HG03095 (cell line): ENCODE data around the gene HCFC1.

Source experiments
- ATAC-seq: cut with Tn5 transposase; IDR thresholded peaks from one replicate; pipeline ENCODE4 v1.9.1; 2021; ENCODE audit warnings: moderate library complexity; ENCODE audit not compliant: unreplicated experiment

The HCFC1 gene

GRCh38 chrX:153971450-153972367 lies at the start of gene HCFC1:
Gene HCFC1 (minus strand): TSS chrX:153971818. CDS start chrX:153970840, 978 bp downstream.
- peak; percentile 32 for ATAC-seq

- ATAC-seq, result no peak
These were observed 49.6 kb upstream of the HCFC1 start for GRCh38 chrX:154021131-154021611.

DNA sequence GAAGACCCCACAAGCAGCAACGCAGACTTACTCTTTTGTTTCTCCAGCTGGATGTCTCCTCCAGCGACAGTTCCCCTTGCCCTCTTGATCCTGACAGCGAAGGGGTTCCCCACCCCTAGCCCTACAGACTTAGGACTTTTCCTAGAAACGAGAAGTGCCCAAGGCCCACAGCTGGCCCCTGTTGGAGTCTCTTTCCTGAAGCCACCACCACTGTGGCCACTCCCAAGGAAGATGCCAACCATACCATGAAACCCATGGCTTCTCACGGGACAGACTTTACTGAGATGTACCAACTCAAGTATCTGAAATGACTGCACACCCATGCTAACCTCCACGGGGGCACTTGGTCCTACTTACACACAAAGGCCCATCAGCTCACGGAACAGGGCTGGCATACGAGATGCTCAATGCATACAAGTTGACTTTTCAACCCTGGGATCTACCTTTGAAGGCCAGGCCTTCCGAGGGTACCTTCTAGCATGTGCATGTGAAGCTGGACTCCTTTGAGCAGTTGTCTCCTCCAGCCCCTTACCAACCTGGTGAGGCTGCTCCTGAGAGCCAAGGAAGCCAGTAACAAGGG lies 49.0 kb upstream of the HCFC1 start:
- ATAC-seq, result peak; percentile 6

GRCh38 chrX:154019633-154020528 lies 48.3 kb upstream of the HCFC1 start, which contains the start of gene IRAK1:
Gene IRAK1 (minus strand): TSS chrX:154019902. CDS start chrX:154019812, 90 bp downstream.
- peak; percentile 70 for ATAC-seq

DNA sequence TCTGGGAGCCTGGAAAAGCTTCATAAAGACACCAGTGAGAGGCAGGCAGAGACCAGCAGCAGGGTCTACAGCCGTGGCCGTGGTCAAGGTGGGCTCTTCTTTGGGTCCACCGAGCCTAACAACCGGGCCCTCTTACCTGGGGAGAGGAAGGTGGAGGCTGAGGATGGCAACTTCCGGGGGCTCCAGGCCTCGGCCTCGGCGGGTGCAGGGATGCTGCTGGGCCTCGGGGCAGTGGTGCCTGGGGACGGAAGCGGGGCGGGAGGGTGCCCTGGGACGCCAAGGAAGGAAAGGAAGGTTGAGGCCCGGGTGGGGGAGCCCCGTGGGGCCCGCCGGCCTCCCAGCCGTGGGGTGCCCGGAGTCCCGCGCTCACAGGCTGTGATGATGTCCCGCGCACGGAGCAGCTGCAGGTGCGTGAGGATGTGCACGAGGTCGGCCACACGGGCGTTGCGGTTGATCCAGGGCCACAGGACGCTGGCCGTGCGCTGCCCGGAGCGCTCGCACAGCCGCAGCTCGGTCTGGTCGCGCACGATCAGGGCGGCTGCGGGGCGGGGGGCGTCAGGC lies 47.5 kb upstream of the HCFC1 start:
- ATAC-seq, result peak; percentile 8

GRCh38 chrX:154018518-154019060 lies 47.0 kb upstream of the HCFC1 start:
- ATAC-seq, result no peak

DNA sequence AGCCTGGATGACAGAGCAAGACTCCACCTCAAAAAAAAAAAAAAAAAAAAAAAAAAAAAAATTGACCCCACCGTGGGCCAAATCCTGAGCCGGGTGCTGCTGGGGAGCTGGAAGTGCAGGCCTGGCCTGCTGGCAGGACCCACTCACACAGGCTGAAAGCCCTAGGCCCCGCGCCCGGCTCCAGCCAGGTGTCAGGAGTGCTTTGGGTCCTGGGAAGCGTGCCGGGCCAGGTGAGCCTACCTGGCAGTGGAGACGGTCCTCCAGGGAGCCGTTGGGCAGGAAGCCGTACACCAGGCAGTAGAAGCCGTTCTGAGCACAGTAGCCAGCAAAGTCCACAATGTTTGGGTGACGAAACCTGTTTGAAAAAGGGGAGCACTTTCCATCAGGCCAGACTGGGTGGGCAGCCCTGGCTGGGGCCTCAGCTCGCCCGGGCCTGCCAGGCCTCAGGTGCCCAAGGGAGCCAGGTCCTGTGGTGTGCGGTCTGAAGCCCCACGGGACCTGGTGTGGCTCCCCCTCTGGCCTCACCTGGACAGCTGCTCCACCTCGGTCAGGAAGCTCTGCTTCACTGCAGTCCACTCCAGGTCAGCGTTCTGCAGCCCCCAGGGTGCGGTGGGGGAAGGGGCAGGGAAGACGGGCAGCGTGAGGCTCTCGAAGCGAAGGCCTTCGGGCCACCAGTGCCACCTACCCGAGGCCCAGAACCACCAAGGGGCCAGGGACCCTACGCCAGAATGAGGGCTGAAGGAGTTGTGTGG lies 46.3 kb upstream of the HCFC1 start:
- no peak for ATAC-seq

GRCh38 chrX:154016366-154017076 lies 44.9 kb upstream of the HCFC1 start:
- no peak for ATAC-seq

GRCh38 chrX:154015581-154016264 lies 44.1 kb upstream of the HCFC1 start:
- ATAC-seq, result no peak

GRCh38 chrX:154014429-154015380 lies 43.1 kb upstream of the HCFC1 start:
- no peak for ATAC-seq

- ATAC-seq, result no peak
These were observed 42.2 kb upstream of the HCFC1 start for GRCh38 chrX:154013614-154014360.

- no peak for ATAC-seq
These were observed 41.4 kb upstream of the HCFC1 start for GRCh38 chrX:154013001-154013421.

DNA sequence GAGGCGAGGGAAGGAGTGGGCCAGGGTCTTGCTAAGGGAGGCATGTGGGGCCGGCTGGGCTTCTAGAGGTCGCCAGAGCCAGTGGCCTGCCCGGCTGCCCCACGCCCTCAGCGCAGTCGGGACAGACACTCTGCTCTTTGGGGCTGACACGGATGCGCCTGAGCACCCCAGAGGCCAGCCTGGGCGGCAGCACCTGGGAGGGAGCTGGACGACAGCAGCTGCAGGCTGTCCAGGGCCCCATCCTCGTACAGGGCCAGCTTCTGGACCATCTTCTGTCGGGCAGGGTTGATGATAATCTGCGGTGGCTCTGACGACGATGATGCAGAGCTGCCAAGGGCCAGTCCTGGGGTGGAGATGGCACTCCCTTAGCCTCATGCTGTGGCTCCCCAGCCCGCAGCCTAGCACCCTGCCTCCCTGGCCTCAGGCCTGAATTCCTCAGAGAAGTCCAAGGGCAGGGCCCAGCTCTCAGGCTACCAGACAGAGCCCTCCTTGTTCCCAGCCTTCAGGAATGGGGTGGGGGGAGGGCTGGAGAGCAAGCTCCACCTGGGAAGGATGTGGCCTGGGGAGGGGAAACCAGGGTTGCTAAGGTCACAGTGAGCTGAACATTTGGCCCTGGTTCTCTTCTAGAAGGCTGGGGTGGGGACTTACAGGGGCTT lies 40.8 kb upstream of the HCFC1 start:
- ATAC-seq, result no peak

GRCh38 chrX:154011376-154012335 lies 40.0 kb upstream of the HCFC1 start:
- no peak for ATAC-seq
